Measurements from ENCODE around the gene PAX7. TPM values are rescaled to one million over a fixed set of nuclear protein-coding genes. Genes with fewer than 3 reads are reported as not detected.

Gene PAX7
- total RNA-seq, 1 experiment from 2014 or later = 0.15 TPM

- Histone ChIP-seq H3K14ac (ENCODE audit: insufficient read depth, low read length) (no peak overlapping the region), H4K8ac (replicated peaks; ENCODE audit: insufficient read length, low read depth, low read length) (no peak overlapping the region), H3K56ac (ENCODE audit: insufficient read length, low read depth, low read length) (no peak overlapping the region), H3K79me1 (ENCODE audit: insufficient read depth, low read depth, low read length, poor library complexity, severe bottlenecking) (no peaks in the 10 kb centered on the region), H3K18ac (ENCODE audit: insufficient read length, low read depth, low read length) (peak overlapping the region; percentile 15), H3K9ac (ENCODE audit: extremely low read depth, insufficient read length, low read length) (no peak overlapping the region), H3K27ac (ENCODE audit: insufficient read length, low read depth, low read length) (no peak overlapping the region), H3K4me1 (ENCODE audit: insufficient read depth, low read length) (no peaks in the 10 kb centered on the region), H3K4ac (ENCODE audit: low read depth, low read length) (no peak overlapping the region), H2BK12ac (ENCODE audit: insufficient read length, low read depth, low read length) (no peak overlapping the region), H4K91ac (ENCODE audit: insufficient read length, low read depth, low read length) (no peak overlapping the region), H2AFZ (ENCODE audit: low read length) (no peak overlapping the region), H3K79me2 (ENCODE audit: insufficient read depth, low read length) (no peaks in the 10 kb centered on the region), H3K9me3 (ENCODE audit: control insufficient read depth, low read depth, low read length) (no peaks in the 10 kb centered on the region), H3K4me2 (ENCODE audit: insufficient read depth, insufficient read length, low read length) (no peak overlapping the region), H2BK15ac (ENCODE audit: low read depth, low read length) (no peak overlapping the region), H3K23ac (ENCODE audit: insufficient read length, low read depth, low read length) (no peak overlapping the region), H2AK5ac (ENCODE audit: insufficient read length, low read length) (no peak overlapping the region), H2BK5ac (ENCODE audit: insufficient read length, low read length) (no peak overlapping the region), H2BK20ac (ENCODE audit: low read depth, low read length, poor library complexity, severe bottlenecking) (no peak overlapping the region), H4K20me1 (ENCODE audit: control insufficient read depth, insufficient read depth, insufficient read length) (no peaks in the 10 kb centered on the region), H3T11ph (ENCODE audit: low read length) (no peak overlapping the region), H3K27me3 (ENCODE audit: insufficient read depth, low read length) (no peaks in the 10 kb centered on the region), H3K23me2 (ENCODE audit: insufficient read length, low read depth, low read length, poor library complexity, severe bottlenecking) (no peaks in the 10 kb centered on the region), H2BK120ac (ENCODE audit: low read depth, low read length, poor library complexity, severe bottlenecking) (no peak overlapping the region), H4K5ac (ENCODE audit: insufficient read length, low read depth, low read length) (no peak overlapping the region)
- peaks cover 15 to 42% of the 10 kb centered on the region in 2 experiments for H3K4me1 Mint-ChIP-seq
- TF ChIP-seq CTCF (conservative IDR thresholded peaks at IDR 0.05) = peak; percentile 44
- no peak overlapping the region for H3K27ac Mint-ChIP-seq
- WGBS (ENCODE audit: extremely low coverage, insufficient read length, low lambda C conversion rate) = no CpG with 5 or more reads among the region's 9 CpGs
- H3K9me3 Mint-ChIP-seq = peaks cover 0 to 4% of the 10 kb centered on the region in 2 experiments; a peak in 1 of 5 replicates
- no peak for DNase-seq
- H3K36me3 Mint-ChIP-seq (ENCODE audit: insufficient read depth in 1 of 3, low read depth in 3 of 3) = no peaks in the 10 kb centered on the region; a peak in 1 of 7 replicates
- H3K4me3 Mint-ChIP-seq = no peak overlapping the region
- H3K27me3 Mint-ChIP-seq (ENCODE audit: low read depth) = peaks cover 73% of the 10 kb centered on the region
Measured at GRCh38 chr1:18599704-18600103, 30.9 kb upstream of the PAX7 start.

Measured in H9 (cell line).